Measurements from ENCODE around the gene LLGL1.

The LLGL1 gene

DNA sequence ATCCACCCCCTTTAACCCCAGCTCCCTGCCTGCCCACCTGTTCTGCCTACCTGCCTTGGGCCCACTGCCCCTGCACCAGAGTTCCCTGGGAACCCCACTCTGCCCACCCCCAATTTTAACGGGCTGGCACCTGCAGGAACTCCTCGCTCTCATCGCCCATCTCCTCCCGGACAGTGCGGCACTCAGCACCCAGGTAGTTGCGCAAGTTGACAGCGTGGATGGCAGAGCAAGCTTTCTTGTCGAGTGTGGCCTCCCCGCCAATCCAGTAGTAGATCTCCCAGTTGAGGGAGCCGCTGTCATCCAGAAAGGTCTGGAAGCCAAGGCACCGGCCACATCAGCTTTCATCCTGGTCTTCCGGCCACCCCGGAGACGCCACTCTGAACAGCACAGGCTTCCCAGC lies 25.3 kb downstream of the LLGL1 start:
- no peak for DNase-seq (ENCODE audit: low read depth in 1 of 2, low spot score in 1 of 2)
- no peaks in the 10 kb centered on the region for H3K27me3 ChIP-seq (ENCODE audit: insufficient read depth, poor library complexity, severe bottlenecking)
- TF ChIP-seq SPI1 (IDR thresholded peaks at IDR 0.05; ENCODE audit: borderline replicate concordance, low read depth) (no peak), GABPA (IDR thresholded peaks at IDR 0.05; ENCODE audit: low read depth) (no peak), POLR2AphosphoS5 (IDR thresholded peaks at IDR 0.05; ENCODE audit: low read depth) (no peak)
- H3K4me3 ChIP-seq (replicated peaks; ENCODE audit: insufficient read depth, low read length), result no peak overlapping the region
- H3K27ac ChIP-seq (replicated peaks), result no peak overlapping the region

DNA sequence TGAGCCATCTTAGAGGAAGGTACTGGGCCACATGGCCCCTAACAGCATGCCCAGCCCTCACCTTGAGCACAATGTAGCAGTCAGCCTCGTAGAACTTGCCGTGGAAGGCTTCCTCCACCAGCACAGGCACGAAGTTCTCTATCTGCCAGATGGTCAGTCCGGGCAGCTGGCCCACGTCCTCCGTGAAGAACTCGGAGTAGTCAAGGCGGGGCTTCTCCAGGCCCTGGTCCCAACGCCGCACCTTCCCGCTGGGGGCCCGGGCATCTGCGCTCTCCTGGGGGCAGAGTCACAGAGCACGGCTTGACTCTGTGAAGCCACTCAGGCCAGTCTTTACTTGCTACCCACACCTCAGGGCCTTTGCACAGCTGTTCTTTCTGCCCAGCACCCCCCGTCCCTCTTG lies 25.8 kb downstream of the LLGL1 start:
- no peak for DNase-seq (ENCODE audit: low read depth in 1 of 2, low spot score in 1 of 2)
- Histone ChIP-seq H3K4me3 (replicated peaks; ENCODE audit: insufficient read depth, low read length) (no peak overlapping the region), H3K27me3 (ENCODE audit: insufficient read depth, poor library complexity, severe bottlenecking) (no peaks in the 10 kb centered on the region), H3K27ac (replicated peaks) (no peak overlapping the region)
- TF ChIP-seq SPI1 (IDR thresholded peaks at IDR 0.05; ENCODE audit: borderline replicate concordance, low read depth) (no peak), GABPA (IDR thresholded peaks at IDR 0.05; ENCODE audit: low read depth) (no peak), POLR2AphosphoS5 (IDR thresholded peaks at IDR 0.05; ENCODE audit: low read depth) (no peak)
- TF ChIP-seq, protein P1, sequence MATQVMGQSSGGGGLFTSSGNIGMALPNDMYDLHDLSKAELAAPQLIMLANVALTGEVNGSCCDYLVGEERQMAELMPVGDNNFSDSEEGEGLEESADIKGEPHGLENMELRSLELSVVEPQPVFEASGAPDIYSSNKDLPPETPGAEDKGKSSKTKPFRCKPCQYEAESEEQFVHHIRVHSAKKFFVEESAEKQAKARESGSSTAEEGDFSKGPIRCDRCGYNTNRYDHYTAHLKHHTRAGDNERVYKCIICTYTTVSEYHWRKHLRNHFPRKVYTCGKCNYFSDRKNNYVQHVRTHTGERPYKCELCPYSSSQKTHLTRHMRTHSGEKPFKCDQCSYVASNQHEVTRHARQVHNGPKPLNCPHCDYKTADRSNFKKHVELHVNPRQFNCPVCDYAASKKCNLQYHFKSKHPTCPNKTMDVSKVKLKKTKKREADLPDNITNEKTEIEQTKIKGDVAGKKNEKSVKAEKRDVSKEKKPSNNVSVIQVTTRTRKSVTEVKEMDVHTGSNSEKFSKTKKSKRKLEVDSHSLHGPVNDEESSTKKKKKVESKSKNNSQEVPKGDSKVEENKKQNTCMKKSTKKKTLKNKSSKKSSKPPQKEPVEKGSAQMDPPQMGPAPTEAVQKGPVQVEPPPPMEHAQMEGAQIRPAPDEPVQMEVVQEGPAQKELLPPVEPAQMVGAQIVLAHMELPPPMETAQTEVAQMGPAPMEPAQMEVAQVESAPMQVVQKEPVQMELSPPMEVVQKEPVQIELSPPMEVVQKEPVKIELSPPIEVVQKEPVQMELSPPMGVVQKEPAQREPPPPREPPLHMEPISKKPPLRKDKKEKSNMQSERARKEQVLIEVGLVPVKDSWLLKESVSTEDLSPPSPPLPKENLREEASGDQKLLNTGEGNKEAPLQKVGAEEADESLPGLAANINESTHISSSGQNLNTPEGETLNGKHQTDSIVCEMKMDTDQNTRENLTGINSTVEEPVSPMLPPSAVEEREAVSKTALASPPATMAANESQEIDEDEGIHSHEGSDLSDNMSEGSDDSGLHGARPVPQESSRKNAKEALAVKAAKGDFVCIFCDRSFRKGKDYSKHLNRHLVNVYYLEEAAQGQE (IDR thresholded peaks at IDR 0.05; ENCODE audit: insufficient replicate concordance, low read depth), result no peak
- TF ChIP-seq, protein P2, sequence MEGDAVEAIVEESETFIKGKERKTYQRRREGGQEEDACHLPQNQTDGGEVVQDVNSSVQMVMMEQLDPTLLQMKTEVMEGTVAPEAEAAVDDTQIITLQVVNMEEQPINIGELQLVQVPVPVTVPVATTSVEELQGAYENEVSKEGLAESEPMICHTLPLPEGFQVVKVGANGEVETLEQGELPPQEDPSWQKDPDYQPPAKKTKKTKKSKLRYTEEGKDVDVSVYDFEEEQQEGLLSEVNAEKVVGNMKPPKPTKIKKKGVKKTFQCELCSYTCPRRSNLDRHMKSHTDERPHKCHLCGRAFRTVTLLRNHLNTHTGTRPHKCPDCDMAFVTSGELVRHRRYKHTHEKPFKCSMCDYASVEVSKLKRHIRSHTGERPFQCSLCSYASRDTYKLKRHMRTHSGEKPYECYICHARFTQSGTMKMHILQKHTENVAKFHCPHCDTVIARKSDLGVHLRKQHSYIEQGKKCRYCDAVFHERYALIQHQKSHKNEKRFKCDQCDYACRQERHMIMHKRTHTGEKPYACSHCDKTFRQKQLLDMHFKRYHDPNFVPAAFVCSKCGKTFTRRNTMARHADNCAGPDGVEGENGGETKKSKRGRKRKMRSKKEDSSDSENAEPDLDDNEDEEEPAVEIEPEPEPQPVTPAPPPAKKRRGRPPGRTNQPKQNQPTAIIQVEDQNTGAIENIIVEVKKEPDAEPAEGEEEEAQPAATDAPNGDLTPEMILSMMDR (IDR thresholded peaks at IDR 0.05; ENCODE audit: insufficient read depth, low read length), result no peak

DNA sequence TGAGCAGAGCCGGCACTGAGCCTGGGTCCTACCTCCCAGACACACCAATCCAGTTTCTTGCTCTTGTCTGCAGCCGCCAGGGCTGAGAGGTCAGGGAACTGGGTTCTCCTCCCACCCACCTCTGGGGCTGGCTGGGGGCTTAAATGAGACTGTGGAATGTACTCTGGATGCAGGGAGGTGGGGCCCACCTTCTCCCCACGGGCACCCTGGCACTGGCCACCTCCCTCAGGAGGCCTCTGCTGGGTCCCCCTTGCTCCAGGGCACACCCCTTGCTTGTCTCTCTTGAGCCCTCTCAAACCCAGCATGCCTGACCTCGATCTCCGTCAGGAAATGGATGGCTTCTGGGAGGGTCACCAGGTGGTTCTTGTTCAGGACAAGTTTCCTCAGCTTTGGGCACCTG lies 26.7 kb downstream of the LLGL1 start:
- Histone ChIP-seq H3K27me3 (ENCODE audit: insufficient read depth, poor library complexity, severe bottlenecking) (no peaks in the 10 kb centered on the region), H3K27ac (replicated peaks) (no peak overlapping the region), H3K4me3 (replicated peaks; ENCODE audit: insufficient read depth, low read length) (no peak overlapping the region)
- no peak for DNase-seq (ENCODE audit: low read depth in 1 of 2, low spot score in 1 of 2)
- TF ChIP-seq GABPA (IDR thresholded peaks at IDR 0.05; ENCODE audit: low read depth) (no peak), SPI1 (IDR thresholded peaks at IDR 0.05; ENCODE audit: borderline replicate concordance, low read depth) (no peak), POLR2AphosphoS5 (IDR thresholded peaks at IDR 0.05; ENCODE audit: low read depth) (no peak)
- TF ChIP-seq, protein P1 (IDR thresholded peaks at IDR 0.05; ENCODE audit: insufficient replicate concordance, low read depth), result no peak
- TF ChIP-seq, protein P2 (IDR thresholded peaks at IDR 0.05; ENCODE audit: insufficient read depth, low read length), result no peak

DNA sequence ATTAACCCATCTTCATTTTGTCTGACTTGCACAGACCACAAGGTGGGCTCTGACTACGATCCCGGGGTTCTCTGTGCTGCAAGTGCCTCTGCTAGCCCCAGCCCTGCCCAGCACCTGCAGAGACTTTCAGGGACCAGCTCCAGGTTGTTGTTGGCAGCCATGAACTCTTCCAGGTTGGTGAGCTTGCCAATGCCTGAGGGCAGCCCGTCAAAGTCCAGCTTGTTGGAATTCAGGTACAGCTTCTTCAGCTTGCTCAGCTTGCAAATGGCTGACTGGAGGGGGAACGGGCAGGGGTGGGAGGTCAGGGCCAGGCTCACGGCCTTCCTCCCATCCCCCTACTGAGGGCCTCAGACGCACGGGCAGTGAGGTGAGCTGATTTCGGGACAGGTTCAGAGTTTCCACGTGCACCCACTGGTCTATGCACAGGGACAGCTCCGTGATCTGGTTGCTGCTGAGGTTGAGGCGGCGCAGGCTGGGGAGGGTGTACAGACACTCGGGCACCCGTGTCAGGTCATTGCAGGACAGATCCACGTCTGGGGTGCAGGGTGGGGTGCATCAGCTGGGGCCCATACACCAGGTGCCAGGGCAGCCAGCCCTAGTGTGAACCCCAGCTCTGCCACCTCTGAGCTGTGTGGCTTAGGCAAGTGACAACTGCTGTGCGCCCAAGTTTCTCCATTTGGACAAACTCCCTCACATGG lies 27.9 kb downstream of the LLGL1 start:
- Histone ChIP-seq H3K4me3 (replicated peaks; ENCODE audit: insufficient read depth, low read length) (no peak overlapping the region), H3K27me3 (ENCODE audit: insufficient read depth, poor library complexity, severe bottlenecking) (no peaks in the 10 kb centered on the region), H3K27ac (replicated peaks) (no peak overlapping the region)
- no peak for DNase-seq (ENCODE audit: low read depth in 1 of 2, low spot score in 1 of 2)
- TF ChIP-seq GABPA (IDR thresholded peaks at IDR 0.05; ENCODE audit: low read depth), result no peak
- TF ChIP-seq, protein P1 (IDR thresholded peaks at IDR 0.05; ENCODE audit: insufficient replicate concordance, low read depth), result no peak
- TF ChIP-seq SPI1 (IDR thresholded peaks at IDR 0.05; ENCODE audit: borderline replicate concordance, low read depth), result no peak
- no peak for TF ChIP-seq POLR2AphosphoS5 (IDR thresholded peaks at IDR 0.05; ENCODE audit: low read depth)
- TF ChIP-seq, protein P2 (IDR thresholded peaks at IDR 0.05; ENCODE audit: insufficient read depth, low read length), result no peak

Data from HL-60 (cell line).